ENCODE measurements around the gene CADPS.

DNA sequence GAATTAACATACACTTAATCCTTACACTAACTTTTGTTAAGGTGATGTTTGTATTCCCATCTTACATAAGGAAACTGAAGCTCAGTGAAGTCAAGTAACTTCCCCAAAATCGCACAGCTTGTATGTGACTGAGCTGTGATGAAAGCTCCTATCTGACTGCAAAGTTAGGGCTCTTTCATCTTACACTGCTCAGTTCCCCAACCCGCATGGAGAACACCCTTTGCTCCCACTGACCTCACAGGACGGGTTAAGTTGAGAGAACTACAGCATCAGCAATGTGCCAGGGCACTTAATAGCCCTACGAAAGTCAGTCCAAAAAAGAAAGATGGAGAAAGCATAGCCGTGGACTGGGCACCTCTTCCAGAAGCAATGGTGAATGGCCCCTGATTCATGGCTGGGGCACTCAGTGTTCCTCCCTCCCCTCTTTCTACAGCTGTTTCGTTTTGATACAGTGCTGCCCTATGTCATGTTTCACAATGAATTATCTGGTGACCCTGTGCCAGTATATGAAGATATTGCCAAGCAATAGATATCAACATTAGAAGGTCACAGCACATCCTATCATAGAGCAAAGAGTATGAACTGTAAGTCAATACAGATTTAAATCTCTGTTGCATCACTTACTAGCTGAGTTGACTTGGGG is 38.0 kb downstream of the CADPS start:
- TF ChIP-seq YY1 (IDR thresholded peaks at IDR 0.05; ENCODE audit: insufficient read depth, insufficient read length) = no peak
- no peak for TF ChIP-seq SUZ12 (IDR thresholded peaks at IDR 0.05; ENCODE audit: extremely low read depth, insufficient read depth, insufficient read length)
